Measurements from ENCODE around the gene NTN5. TPM values are rescaled to one million over a fixed set of nuclear protein-coding genes. Genes with fewer than 3 reads are reported as not detected.

The NTN5 gene
- total and polyA plus RNA-seq, 9 of the 15 experiments (the other 6 are each of a cell fraction or from before 2014, with no cell fraction given) = not detected

- TF ChIP-seq ELF4 (CRISPR knock-in tag; IDR thresholded peaks at IDR 0.05) (no peak), ARHGAP35 (IDR thresholded peaks at IDR 0.05; ENCODE audit: partially characterized antibody) (no peak), C11orf30 (IDR thresholded peaks at IDR 0.05; ENCODE audit: low read depth) (no peak), FOSL1 (tag; conservative IDR thresholded peaks at IDR 0.05) (no peak), POLR2H (tag; IDR thresholded peaks at IDR 0.05; ENCODE audit: low read depth) (no peak), MAFG (tag; conservative IDR thresholded peaks at IDR 0.05) (no peak), HEY1 (CRISPR knock-in tag; IDR thresholded peaks at IDR 0.05; ENCODE audit: borderline replicate concordance) (no peak), STAT5A (IDR thresholded peaks at IDR 0.05; ENCODE audit: borderline replicate concordance, low read length) (no peak), MBD1 (CRISPR knock-in tag; IDR thresholded peaks at IDR 0.05) (no peak), MEF2A (IDR thresholded peaks at IDR 0.05; ENCODE audit: control insufficient read depth, low read depth, low read length) (no peak), ZNF561 (CRISPR knock-in tag; conservative IDR thresholded peaks at IDR 0.05) (no peak), CCNT2 (IDR thresholded peaks at IDR 0.05; ENCODE audit: borderline replicate concordance, extremely low read depth, insufficient read length, low read depth, low read length) (peak; percentile 78), MNT (conservative IDR thresholded peaks at IDR 0.05) (0 out of 4 replicates have a peak, but pooled peaks of 1 of the 2 experiments have one; percentile 35), TAF7 (tag; IDR thresholded peaks at IDR 0.05) (no peak), MXD1 (CRISPR knock-in tag; IDR thresholded peaks at IDR 0.05; ENCODE audit: borderline replicate concordance, poor library complexity, severe bottlenecking) (no peak), CBX2 (IDR thresholded peaks at IDR 0.05; ENCODE audit: insufficient read depth, low read length, poor library complexity, severe bottlenecking) (no peak), MAFK (IDR thresholded peaks at IDR 0.05; ENCODE audit: low read length) (no peak), KDM4B (IDR thresholded peaks at IDR 0.05; ENCODE audit: borderline replicate concordance in 2 of 2, low read depth in 1 of 2) (no peak)
- TF ChIP-seq, protein P1, sequence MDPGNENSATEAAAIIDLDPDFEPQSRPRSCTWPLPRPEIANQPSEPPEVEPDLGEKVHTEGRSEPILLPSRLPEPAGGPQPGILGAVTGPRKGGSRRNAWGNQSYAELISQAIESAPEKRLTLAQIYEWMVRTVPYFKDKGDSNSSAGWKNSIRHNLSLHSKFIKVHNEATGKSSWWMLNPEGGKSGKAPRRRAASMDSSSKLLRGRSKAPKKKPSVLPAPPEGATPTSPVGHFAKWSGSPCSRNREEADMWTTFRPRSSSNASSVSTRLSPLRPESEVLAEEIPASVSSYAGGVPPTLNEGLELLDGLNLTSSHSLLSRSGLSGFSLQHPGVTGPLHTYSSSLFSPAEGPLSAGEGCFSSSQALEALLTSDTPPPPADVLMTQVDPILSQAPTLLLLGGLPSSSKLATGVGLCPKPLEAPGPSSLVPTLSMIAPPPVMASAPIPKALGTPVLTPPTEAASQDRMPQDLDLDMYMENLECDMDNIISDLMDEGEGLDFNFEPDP (CRISPR knock-in tag; IDR thresholded peaks at IDR 0.05) = no peak
These were observed 41.3 kb upstream of the NTN5 start (continued) for GRCh38 chr19:48713864-48714755.
